GM19099 (cell line): ENCODE measurements around the gene SNED1.

ENCODE experiments used
- POLR2A ChIP-seq: IDR thresholded peaks from 3 replicates; pipeline ENCODE4 v1.6.1; 2011; ENCODE audit warnings: low read depth; ENCODE audit not compliant: insufficient read length; ENCODE audit errors: extremely low read depth

Gene SNED1

GRCh38 chr2:241088791-241089732 lies 90.6 kb downstream of the SNED1 start:
- TF ChIP-seq POLR2A: no peak

DNA sequence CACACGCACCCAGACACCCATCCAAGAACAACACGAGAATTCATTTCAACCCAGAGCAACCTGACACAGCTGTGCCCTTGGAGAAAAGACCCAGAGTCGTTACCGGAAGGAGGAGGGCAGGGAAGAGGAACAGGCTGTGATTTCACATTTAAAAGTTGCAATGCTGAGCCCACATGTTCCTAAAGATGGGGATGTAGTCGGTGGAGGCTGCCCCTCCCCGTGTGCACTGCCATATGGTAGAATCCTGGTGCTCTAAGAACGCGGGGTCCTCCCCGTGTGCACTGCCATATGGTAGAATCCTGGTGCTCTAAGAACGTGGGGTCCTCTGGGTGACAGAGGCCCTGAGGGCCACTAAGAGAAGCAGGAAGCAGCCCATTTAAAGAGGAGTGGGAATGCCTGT lies 92.8 kb downstream of the SNED1 start:
- no peak for TF ChIP-seq POLR2A

- no peak for TF ChIP-seq POLR2A
Observed at GRCh38 chr2:241091734-241092445, 93.5 kb downstream of the SNED1 start.

GRCh38 chr2:241092677-241093076 lies 94.3 kb downstream of the SNED1 start:
- TF ChIP-seq POLR2A: no peak

- no peak for TF ChIP-seq POLR2A
Observed at GRCh38 chr2:241094172-241094571, 95.8 kb downstream of the SNED1 start.

- no peak for TF ChIP-seq POLR2A
Observed at GRCh38 chr2:241094924-241095420, 96.6 kb downstream of the SNED1 start.

GRCh38 chr2:241095594-241096290 lies 97.3 kb downstream of the SNED1 start:
- no peak for TF ChIP-seq POLR2A

DNA sequence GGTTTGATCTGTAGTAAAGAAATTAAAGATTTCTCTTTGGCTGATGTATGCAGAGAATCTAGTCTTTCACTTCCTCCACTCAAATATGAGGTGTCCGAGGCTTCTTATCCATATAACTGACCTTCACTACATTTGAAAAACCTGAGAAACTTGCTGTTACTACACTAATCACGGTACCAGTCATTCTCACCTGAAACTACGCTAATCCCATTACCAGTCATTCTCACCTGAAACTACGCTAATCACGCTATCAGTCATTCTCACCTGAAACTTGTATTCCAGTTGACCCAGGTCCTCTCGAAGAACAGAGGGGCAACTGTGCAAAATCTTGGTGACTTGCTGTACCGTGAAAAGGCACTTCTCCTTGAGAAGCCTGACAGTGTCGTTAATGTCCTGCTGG lies 98.6 kb downstream of the SNED1 start:
- no peak for TF ChIP-seq POLR2A

DNA sequence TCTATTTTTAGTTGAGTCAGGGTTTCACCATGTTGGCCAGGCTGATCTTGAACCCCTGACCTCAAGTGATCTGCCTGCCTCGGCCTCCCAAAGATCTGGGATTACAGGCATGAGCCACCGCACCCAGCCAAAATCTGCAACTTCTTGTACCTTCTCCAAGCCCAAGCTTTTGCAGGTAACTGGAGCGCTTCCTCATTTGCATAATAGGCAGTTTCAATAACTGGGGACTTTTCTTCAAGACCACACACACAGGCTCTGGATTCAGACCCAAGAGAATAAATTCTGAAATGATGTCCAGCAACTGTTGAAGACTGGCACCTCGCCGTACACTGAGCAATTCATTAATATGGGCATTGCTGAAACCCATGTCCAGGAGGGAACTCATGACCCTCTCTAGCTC lies 100.8 kb downstream of the SNED1 start:
- TF ChIP-seq POLR2A: no peak

DNA sequence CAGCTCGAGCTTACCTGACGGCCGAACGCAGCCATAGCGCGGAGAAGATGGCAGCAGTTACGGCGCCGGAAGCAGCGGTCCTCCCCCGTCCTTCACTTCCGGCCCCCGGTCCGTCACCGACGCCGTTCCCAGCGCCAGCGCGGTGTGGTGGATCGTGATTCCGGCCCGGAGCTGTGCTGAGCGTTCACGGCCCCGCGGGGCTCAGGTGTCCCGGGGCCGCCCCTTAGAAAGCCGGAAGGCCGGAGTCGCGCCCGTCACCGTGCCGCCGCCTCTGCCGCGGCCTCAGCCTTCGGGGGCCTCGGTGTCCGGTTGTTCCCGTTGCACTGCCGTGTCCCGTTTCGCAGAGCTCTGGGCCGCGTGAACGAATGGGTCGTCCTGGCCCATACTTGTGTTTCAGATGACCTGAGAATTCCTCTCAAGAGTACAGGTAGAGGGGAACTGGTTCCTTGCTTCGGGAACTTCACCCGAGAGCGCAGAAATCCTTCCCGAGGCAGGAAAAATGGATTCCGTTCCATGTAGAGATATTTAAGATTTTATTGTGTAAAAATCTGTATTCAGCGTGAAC lies 103.9 kb downstream of the SNED1 start, which contains the start of gene MTERF4:
MTERF4 (minus strand) TSS at position 49 of the 565 bp plus-strand sequence; CDS start at position 35, 14 bp downstream.
- peak; percentile 90 for TF ChIP-seq POLR2A

- TF ChIP-seq POLR2A: no peak
Observed at GRCh38 chr2:241103176-241103595, 104.8 kb downstream of the SNED1 start.

GRCh38 chr2:241105641-241106040 lies 107.2 kb downstream of the SNED1 start:
- no peak for TF ChIP-seq POLR2A

- TF ChIP-seq POLR2A: no peak
Observed at GRCh38 chr2:241107031-241107783, 108.8 kb downstream of the SNED1 start.

GRCh38 chr2:241108271-241109209 lies 110.1 kb downstream of the SNED1 start:
- no peak for TF ChIP-seq POLR2A
